GM19239 (cell line): ENCODE results near the gene CFAP157.

ENCODE experiments used
- DNase-seq: peaks from one replicate; pipeline ENCODE4 v3.0.0; 2011; ENCODE audit warnings: low spot score; ENCODE audit not compliant: insufficient read length
- FAIRE-seq: peaks from 2 replicates; lab custom pipeline; 2011; peaks lifted over from hg19 to GRCh38; lab: Jason Lieb, UNC

CFAP157 gene

DNA sequence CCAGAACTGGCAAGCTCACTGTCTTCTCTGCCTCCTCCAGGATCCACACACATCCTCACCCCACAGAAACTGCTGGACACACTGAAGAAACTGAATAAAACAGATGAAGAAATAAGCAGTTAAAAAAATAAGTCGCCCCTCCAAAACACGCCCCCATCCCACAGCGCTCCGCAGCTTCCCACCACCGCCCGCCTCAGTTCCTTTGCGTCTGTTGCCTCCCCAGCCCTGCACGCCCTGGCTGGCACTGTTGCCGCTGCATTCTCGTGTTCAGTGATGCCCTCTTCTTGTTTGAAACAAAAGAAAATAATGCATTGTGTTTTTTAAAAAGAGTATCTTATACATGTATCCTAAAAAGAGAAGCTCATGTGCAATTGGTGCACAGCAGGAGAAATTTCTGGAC is 16.1 kb upstream of the CFAP157 start:
- no peak for FAIRE-seq

GRCh38 chr9:127692071-127692470 is 14.7 kb upstream of the CFAP157 start:
- no peak for FAIRE-seq
- DNase-seq, result no peak

More for the DNA sequence above, 16.1 kb upstream of the CFAP157 start:
- no peak for DNase-seq

- DNase-seq (no peak), FAIRE-seq (no peak)
Measured at GRCh38 chr9:127693143-127693542, 13.6 kb upstream of the CFAP157 start.

- DNase-seq (no peak), FAIRE-seq (no peak)
Measured at GRCh38 chr9:127693697-127694096, 13.1 kb upstream of the CFAP157 start.

- FAIRE-seq, result no peak
Measured at GRCh38 chr9:127694890-127695720, 11.7 kb upstream of the CFAP157 start.

GRCh38 chr9:127697575-127697974 is 9.2 kb upstream of the CFAP157 start:
- FAIRE-seq (no peak), DNase-seq (no peak)

More at GRCh38 chr9:127694890-127695720, 11.7 kb upstream of the CFAP157 start:
- no peak for DNase-seq

GRCh38 chr9:127698386-127698785 is 8.4 kb upstream of the CFAP157 start:
- DNase-seq (no peak), FAIRE-seq (no peak)

- DNase-seq (peak; percentile 94), FAIRE-seq (peak; percentile 97)
Measured at GRCh38 chr9:127698985-127699670, 7.7 kb upstream of the CFAP157 start.

GRCh38 chr9:127700140-127700539 is 6.6 kb upstream of the CFAP157 start:
- DNase-seq, result no peak
- FAIRE-seq, result no peak

DNA sequence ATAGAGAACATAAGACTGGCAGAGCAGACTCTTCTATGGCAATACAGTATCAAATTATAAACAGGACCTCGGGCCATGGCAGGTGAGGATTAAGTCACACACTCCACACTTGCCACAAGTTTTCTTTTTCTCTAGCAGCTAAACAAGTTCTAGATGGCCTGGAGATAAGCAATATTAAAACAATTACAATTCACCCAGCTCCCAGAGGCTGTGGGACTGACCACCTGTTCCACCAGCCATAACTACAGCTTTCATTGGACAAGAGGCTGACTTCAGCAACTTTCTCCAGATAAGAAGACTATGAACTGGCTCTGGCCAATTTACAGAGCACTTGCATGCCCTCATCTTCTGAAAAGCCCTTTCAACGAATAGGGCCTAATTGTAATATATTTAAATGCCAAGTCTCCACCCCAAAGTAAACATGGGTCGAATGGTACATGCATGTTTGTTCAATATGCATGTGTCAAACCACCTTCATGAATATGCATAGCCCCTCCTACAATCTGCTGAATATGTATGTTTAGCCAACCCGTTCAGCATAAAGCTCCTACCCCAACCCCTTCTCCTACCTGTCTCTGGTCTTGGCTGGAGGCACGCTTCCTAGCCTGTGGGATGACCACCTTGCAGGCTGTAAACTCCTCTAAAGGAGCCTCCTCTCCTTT is 6.1 kb upstream of the CFAP157 start:
- no peak for FAIRE-seq
- no peak for DNase-seq

- no peak for FAIRE-seq
- DNase-seq, result no peak
Measured at GRCh38 chr9:127703289-127703946, 3.4 kb upstream of the CFAP157 start.

DNA sequence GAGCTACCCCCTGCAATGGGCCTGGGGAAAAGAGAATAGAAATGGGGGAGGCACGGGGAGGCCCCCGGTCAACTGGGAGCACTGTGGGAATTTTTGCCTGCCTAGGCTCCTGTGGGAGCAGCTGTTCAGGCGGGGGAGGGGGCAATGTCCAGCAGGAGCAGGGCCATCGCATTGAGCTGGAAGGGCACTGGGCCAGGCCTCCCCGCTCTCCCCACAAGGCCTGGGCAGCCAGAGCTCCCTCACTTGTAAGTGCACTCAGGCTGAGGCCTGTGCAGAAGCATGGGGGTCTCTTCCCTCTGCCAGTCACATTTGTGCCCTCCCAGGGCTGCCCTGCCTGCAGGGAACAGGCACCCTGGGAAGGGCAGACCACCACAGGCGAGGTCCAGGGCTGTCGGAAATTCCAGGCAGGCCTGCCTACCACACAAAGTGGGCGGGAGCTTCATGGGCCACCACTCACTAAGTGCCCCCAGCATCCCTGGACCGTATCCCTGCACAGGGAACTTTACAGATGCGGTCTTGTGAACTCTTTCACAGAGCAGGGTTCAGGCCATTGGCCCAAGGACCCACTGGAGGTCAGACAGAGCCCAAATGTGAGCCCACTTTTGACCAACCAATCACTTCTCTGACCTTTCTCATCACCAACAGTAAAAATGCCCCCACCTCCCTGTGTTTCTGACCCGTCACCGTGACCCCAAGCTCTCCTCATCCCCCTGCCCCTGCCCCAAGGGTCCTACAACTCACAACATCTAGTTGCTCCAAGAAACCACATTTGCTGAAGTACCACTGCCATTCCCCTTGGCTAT is 1.0 kb upstream of the CFAP157 start:
- DNase-seq, result no peak
- FAIRE-seq, result no peak

DNA sequence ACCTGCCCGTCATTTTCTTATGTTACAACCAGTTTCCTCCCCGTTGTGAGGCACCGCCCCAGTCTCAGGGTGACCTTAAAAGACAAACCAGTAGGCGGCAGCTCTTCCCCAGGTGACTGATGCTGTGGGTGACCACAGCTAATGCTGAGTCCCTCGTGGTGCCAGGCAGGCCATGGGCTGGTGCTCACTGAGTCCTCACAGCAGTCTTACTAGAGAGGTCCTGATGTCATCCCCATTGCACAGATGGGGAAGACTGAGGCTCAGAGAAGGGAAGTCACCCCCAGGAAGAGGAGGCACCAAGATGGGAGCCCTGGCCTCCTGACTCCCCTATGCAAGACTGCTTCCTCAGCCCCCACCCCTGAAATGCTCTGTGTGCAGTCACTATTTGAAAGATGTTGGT is 978 bp downstream of the CFAP157 start:
- FAIRE-seq (no peak), DNase-seq (no peak)

DNA sequence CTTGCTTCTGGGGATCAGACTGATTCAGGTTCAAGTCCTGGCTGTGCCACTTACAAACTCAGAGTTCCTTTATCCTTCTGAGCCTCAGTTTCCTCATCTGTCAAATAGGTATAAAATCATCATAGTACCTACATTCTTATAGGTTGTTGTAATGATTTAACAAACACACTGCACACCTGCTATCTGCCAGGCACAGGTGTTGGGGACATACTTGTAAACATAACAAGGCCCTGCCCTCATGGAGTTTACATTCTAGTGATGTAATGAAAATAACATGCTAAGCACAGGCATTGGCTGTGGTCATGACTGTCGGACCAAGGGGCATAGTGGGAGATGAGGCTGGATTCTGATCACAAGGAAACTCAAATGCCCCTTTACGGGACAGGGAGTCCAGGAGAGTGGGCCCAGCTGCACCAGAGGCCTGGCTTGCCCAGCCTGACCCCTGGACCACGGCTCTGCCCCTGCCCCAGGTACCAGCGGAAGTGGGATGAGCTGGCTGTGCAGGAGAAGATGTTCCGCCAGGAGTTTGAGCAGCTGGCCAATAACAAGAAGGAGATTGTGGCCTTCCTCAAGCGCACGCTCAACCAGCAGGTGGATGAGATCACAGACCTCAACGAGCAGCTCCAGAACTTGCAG is 2.3 kb downstream of the CFAP157 start:
- no peak for FAIRE-seq
- DNase-seq, result no peak

DNA sequence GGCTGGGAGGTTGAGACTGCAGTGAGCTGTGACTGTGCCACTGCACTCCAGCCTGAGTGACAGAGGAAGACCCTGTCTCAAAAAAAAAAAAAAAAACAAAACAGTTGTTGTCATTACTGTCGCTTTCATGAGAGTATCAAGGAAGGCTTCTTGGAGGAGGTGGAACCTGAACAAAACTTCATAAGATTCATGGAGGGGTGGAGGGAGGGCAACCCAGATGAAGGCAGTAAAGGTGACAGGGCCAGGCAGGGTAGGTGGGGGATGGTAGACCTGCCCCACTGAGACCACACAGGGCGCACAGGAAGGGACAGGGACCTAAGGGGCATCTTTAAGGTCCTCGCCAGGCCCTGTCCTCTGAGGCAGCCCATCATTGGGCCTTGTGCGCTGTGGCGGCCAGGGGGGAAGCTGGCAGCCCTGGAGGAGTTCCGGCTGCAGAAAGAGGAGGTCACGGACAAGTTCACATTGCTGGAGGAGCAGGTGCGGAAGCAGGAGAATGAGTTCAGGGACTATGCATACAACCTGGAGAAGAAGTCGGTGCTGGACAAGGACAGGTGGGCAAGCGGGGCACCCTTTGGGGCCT is 3.5 kb downstream of the CFAP157 start:
- no peak for DNase-seq
- FAIRE-seq, result no peak

- FAIRE-seq (no peak), DNase-seq (no peak)
Measured at GRCh38 chr9:127711226-127711701, 4.5 kb downstream of the CFAP157 start.

GRCh38 chr9:127711831-127712274 is 5.1 kb downstream of the CFAP157 start:
- no peak for FAIRE-seq
- DNase-seq, result no peak

- no peak for DNase-seq
- FAIRE-seq, result no peak
Measured at GRCh38 chr9:127712371-127712770, 5.6 kb downstream of the CFAP157 start.

DNA sequence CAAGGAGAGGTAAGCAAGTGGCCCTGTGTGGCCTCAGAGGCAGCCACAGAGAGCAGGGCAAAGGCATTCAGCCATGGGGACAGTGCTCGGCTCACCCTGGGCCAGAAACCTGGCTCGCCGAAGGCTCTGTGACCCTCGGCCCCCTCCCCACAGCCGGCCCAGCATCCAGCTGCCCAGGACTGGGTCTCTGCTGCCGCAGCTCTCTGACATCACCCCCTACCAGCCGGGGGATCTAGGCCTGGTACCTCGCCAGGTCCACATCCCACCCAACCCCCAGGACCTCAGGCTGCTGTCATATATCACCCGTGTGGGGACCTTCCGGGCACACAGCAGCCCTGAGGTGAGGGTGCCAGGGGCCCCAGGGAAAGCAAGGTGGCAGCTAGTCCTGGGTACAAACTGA is 6.1 kb downstream of the CFAP157 start:
- no peak for FAIRE-seq

More for the DNA sequence above, 6.1 kb downstream of the CFAP157 start:
- no peak for DNase-seq
